GM19328 (cell line): ENCODE results near the gene IER3IP1.
"Not testable (repeated sequence)": the region's sequence is repeated elsewhere in the genome, so short reads cannot be mapped to it uniquely, and the experiment has no call there.

Source experiments
- ATAC-seq: cut with Tn5 transposase; IDR thresholded peaks from one replicate; pipeline ENCODE4 v1.9.1; 2021; ENCODE audit warnings: mild to moderate bottlenecking, moderate library complexity; ENCODE audit not compliant: unreplicated experiment

Gene IER3IP1

DNA sequence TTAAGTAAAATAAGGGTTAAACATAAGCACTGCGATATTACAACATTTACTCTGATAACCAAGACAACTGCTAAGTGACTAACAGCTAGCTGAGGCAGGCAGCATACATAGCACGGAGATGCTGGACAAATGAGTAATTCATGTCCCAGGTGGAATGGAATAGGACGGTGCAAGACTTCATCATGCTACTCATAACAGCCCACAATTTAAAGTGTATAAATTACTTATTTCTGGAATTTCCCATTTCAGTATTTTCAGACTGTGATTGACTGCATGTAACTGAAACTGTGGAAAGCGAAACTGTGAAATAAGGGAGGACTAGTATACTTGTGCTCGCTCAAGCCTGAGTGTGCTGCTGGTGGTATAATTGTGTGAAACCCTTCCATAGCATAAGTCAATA, 12.9 kb downstream of the IER3IP1 start:
- ATAC-seq, result peak; percentile 56

DNA sequence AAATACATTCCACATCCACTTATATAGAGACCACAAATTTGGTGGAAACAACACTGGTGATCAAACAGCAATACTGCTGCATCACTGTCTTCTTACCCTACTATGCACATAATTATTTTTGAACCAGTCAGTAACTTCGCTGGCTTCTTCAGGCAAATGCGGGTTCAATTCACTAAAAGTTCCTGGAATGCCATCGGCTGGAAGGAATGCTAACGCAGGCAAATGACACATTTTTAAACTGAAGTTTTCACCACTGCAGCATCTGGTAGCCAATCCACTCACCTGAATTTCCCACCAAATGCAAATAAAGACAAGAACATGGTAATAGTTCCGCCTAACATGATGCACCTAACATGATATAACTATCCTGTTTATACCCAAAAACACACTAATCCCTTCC, 15.9 kb downstream of the IER3IP1 start:
- no peak for ATAC-seq

DNA sequence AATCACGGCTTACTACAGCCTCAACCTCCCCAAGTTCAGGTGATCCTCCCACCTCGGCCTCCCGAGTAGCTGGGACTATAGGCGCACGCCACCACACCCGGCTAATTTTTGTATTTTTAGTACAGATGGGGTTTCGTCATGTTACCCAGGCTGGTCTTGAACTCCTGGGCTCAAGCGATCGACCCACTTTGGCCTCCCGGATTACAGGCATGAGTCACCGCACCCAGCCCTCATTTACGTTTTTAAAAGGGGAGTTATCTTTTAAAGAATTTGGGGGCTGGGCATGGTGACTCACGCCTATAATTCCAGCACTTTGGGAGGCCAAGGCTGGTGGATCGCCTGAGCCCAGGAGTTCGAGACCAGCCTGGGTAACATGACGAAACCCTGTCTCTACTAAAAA, 17.8 kb downstream of the IER3IP1 start:
- ATAC-seq, result not testable (repeated sequence)

DNA sequence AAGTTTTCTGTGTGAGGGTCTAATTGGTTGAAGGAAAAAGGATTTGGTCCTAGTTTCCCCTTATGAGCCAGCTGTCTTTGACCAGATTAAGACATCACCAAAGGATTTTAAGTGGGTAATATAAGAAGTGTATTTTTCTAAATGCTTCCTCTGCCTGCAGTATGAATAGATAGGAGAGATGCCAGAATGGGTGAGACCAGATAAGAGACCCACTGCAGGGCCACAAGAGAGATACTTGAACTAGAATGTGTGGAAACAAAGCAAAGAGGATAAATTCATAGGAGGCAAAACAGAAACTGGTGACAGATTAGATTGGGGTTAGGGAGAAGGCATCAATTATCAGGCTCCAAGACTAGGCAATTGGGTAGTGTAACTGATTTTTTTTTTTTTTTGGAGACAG, 24.7 kb downstream of the IER3IP1 start:
- ATAC-seq, result no peak

DNA sequence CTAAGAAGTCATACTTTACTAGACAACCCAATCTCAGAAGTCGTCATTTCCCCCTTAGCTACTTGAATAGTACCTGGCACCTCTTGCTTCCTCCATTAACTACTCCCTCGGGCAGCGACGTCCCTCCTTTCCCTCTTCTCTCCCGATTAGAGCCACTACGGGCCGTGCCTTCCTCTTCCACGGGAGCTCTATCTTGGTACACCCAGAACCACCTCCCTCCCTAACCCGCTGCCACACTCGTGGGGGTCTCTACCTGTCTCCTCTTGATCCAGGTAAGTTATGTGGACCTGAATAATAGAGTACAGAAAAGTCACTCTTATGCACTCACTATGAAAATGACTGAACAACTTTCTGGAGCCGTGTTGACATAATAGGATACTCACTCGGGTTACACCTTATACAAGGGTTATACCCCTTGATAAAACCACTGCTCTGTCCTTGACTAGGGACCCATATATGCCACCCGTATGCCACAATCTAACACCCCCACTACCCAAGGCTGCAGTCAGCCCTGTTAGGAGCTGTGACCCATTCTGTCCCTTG, 25.3 kb downstream of the IER3IP1 start:
- no peak for ATAC-seq

DNA sequence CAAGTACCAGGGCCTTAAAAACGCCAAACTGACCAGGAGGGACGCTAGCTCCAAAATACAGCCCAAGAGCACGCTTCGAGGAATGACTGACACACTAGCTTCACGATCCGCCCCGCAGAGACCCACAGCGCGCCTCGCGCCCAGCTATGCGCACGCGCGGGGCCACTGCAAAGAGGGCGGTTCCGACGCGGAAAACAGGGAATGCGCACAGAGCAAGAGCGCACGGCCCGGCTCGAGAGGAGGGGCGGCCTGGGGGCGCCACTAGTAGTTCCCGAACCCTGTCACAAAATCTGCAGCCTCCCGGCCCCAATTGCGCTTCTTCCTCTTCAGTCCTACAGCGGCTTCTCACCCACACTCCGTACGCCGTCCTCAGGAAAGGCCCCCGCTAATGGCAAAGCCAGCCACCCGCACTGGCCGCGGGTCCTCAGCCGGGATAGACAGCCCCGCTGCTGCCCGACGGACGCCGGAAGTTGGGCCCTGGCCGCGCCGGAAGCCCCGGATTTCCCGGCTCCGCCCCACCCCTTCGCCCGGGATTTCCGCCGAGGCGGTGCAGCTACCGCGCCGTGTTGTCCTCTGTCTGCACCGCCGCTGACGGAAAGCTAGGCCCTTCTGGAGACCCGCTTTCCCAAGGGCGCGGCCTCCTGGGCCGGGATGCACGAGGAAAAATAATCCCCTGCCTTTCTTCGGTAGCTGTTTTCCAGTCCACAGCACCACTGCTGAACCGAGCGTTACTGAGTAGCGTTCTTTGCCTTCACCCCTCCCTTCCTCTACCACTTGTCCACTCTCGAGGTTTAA, 25.9 kb downstream of the IER3IP1 start, which contains the start of gene HDHD2:
HDHD2 (minus strand) TSS at position 472 of the 795 bp plus-strand sequence. CDS start 14,061 bp downstream, outside the sequence.
- ATAC-seq, result peak; percentile 86

DNA sequence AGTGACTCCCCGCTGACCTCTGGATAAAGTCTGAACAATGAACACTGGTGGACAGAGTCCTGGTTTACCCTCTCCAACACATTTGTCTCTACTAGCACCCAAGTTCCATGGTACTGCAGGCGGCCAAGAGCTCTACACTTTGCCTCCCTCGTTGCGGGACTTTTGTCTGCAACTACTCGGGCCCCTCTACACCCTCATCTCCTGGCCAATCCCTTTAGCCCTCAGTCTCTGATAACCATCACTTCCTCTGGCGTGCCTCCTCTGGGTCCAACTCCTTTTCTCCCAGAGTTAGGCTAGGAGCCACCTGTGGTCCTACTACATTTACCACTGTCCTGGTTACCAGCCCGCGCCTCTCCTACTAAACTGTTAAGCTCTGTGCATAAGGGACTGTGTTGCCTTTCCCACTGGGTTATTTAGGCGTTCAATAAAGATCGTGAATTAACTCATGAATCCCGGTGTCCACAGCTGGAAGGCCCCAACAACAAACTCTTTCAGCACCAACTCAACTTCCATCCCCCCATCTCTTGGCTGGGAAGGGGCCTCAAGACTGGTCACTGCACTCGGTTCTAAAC, 26.6 kb downstream of the IER3IP1 start:
- no peak for ATAC-seq

DNA sequence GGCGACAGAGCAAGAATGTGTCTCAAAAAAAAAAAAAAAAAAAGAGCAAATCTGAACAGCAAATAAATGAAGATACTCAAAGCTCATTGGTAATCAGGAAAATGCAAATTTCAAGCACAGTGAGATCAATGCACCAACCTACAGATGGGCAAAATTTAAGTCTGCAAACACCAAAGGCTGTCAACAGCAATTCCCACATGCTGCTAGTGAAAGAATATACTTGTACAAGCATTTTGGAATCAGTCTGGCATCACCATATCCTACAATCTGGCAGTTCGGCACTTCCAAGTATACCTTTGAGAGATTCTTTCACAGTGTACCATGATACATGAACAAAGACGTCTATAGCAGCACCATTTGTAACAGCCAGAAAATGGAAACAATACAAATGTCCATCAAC, 30.0 kb downstream of the IER3IP1 start:
- ATAC-seq, result no peak

DNA sequence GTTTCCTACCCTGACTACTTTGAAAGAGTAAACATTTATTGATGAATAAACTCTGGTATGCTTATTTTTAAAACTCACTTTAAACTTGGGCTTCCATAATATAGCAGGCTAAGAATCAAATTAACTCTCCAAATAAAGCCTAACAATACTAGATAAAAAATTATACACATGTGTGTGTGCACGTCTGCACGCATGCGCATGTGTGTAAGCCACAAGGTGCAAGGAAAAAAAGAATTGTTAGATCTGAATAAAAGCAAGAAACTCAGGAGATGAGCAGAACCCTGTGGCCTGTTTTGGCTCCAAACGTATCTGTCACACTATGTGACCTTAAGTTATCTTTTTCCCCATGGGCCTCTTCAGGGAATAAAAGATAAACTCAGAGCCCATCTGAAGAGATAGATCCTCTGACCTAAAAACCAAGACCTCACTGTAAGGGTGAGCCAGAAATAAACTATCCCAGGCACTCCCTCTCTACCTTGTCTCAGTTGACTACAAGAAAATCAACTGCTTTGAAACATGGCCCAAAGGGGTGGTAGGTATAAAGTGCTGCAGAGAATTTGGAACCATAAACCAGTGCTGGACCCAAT, 32.2 kb downstream of the IER3IP1 start:
- no peak for ATAC-seq

DNA sequence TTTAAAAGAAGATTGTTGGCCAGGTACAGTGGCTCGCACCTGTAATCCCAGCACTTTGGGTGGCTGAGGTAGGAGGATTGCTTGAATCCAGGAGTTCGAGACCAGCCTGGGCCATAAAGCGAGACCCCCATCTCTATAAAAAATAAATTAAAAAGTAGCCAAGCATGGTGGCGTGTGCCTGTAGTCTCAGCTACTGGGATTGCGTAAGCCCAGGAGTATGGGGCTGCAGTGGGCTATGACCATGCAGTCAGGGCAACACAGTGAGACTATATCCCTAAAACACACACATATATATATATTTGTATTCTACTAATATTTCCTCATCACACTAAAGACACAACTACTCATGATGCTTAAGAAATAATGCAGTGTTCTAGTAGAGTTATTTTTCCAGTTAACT, 33.0 kb downstream of the IER3IP1 start:
- ATAC-seq, result no peak

DNA sequence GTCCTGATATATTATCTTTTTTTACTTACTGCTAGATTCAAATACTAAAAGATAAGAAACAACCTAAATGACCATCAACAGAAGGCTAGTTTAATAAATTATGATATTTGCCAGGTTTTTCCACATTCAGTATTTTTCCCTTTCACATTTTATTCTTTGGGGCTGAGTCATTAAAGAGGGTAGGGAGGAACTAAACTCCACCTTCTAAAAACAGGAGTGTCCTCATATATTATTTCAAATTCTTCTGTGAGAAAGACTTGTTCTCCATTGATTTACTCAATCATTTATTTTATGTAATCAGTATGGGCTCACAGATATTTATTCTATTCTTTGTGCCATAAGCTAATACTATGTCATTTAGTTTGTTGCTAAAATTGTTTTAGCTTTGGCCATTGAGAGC, 34.9 kb downstream of the IER3IP1 start:
- ATAC-seq, result no peak

DNA sequence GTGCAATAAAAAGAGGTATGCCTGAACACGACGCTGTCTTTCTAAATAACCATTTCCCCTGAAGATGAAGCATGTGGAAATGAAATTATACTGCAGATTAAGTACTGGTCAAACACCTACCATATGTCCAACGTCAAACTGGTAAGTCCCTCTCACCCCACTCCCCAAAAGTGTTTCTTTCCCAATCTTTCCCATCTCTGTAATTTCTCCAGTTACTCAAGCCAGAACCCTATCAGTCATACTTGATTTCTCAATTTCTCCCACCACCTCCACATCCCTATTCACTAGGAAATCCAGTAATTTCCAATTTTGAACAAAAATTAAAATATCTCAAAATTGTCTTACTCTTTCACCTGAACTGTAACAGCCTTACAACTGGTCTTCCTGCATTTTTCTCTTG, 55.0 kb downstream of the IER3IP1 start:
- ATAC-seq, result no peak

DNA sequence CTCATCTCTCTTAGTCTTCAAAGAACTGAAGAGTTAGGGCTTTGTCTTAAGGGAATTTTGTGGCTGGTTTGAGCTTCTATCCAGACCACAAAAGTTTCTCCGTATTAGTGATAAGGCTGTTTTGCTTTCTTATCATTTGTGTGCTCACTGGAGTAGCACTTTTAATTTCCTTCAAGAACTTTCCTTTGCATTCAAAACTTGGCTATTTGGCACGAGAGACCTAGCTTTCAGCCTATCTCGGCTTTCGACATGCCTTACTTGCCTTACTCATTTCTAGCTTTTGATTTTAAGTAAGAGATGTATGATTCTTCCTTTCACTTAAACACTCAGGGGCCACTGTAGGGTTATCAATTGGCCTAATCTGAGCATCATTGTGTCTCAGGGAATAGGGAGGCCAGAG, 55.7 kb downstream of the IER3IP1 start:
- ATAC-seq, result peak; percentile 65

DNA sequence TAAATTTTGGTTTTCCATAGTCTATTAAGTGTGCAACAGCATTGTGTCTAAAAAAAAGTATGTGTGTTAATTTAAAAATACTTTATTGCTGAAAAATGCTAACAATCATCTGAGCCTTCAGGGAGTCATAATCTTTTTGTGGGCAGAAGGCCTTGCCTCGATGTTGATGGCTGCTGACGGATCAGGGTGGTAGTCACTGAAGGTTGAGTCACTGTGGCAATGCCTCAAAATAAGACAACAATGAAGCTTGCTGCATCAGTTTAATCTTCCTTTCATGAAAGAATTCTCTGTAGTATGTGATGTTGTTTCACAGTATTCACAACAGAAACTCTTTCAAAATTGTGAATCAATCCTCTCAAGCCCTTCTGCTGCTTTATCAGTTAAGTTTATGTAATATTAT, 57.2 kb downstream of the IER3IP1 start:
- ATAC-seq, result no peak

DNA sequence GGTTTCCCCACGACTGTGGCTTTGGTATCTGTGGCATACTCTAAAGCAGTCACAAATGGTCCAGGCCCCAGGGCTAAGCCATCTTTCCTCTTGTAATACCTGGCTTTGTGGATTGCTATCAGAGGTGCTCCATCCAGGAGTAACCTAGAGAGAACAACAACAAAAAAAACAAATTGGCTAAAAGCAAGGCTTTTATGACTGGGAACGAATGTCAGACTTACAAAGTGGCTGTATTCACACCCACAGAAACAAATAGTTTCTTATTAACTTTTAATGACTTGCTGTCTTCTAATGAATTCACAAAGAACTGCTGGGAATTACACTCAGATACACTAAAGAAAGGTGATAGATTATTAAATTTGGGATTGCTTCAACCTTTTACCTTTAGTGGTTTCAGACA, 61.0 kb downstream of the IER3IP1 start:
- ATAC-seq, result no peak

DNA sequence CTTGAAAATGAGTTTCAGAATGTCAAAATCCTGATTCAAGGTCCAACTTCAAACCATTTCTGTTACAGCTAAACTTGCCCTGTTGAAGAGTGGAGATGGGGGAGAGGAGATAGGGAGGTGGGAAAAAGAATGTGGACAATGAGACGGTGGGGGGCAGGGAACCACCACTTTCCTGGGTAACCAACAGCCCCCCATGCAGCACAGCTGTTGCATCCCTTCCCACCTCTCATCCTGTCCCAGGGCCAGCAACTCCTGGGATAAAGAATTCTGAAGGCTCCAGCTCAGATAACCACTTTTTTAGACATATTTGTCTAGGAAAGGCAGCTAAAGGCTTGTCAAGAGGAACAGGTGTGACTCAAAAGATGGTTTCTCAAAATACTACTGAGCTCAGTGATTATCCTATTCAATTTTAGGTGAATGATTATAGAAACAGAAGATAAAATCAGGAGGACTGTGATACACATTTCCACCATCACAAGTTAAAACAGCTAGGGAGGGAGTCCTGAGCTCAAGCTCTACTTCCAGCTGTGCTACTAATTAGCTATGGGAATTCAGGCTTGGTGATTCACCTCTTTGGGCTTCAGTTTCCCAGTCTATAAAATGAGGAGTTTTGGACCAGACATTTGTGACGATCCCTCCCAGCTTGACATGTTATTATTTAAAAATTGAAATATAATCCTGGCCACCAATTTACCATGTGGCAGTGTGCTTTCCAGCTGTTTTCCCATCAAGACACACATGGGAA, 62.2 kb downstream of the IER3IP1 start:
- no peak for ATAC-seq

DNA sequence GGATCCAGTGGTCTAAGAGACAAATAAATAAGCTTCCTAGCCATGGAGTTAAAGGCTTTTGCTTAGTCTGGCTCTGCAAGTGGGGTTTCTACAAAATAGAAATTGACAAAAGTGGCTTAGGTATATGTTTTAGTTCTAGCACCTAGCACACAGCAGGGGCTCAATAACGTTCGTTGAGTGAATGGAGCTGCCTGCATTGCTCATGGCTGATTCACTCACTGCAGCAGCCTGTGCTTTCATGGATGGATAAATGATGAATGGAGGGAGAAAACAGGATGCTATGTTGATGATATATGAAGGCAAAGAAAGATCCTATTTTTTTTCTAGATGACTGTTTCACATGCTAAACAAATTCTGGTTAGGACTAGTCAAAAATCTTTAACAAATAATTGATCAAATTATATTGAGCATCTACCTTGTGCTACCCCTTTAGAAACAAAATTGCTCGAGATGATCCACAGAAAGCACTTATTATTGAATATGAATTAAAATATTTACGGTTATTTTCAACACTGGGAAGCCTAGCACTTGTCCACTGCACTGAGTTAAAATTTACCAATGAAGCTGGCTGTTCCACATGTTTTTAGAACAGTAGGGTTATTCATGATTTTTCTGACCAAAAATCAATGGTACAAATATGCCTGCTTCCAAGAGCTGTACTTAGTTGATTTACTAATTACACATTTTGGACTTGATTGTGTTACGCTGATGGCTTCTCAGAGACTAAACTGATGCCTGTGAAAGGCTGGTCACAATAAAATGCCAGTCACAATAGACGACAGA, 65.5 kb downstream of the IER3IP1 start:
- ATAC-seq, result no peak

DNA sequence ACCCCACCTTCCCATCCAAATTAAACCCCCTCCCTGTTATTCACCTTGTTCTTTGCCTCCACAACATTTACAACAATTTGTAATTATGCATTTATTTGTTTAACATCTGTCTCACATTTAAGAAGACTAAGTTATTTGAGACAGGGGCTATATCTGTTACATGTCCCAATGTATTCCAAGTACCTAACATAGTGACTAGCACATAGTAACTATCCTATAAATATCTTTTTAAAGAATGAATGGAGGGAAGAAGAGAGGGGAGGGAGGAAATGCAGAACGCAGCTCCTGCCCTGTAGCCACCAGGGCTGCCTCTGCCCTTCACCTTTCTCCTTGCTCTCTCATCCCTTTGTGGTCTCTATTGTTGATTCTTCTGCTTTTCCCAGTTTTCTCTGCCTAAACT, 66.4 kb downstream of the IER3IP1 start:
- ATAC-seq, result no peak

DNA sequence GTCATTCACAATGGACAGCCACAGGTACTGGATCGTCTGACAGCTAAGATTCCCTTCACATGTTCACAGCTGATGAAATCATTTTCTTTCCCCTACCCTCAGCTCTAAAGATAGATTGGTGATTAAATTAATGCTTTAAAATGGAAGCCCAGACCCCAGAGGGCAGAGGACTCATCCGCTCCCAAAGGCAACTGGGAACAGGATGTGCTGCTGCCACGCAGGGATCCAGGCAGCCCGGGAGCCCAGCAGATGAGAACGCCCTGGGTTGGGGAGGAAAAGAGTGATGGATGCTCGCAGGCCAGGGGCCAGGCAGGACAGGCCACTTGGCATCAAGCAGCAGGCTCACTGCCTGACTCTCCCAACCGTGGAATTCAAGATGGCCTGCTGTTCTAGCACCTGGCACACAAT, 67.2 kb downstream of the IER3IP1 start:
- ATAC-seq, result no peak

DNA sequence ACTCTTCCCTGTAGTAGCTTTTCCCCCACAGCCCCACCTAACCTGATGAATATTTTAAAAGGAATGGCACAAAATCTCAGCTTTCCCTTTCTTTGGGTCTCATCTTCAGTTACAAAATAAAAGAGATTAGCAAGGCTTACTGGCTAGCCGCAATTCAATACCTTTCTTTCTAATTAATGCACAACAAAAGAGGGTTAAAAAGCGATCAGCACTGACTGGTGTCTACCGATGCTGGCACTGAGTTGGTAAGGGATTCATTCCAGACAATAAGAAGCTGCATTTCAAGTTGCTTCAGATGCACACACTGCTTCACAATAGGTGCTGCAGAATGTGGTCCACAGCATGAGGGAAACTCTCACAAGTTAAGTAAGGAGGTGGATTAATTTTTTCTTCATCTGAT, 67.8 kb downstream of the IER3IP1 start:
- no peak for ATAC-seq
